ENCODE results near the gene LCP1.

Gene LCP1

DNA sequence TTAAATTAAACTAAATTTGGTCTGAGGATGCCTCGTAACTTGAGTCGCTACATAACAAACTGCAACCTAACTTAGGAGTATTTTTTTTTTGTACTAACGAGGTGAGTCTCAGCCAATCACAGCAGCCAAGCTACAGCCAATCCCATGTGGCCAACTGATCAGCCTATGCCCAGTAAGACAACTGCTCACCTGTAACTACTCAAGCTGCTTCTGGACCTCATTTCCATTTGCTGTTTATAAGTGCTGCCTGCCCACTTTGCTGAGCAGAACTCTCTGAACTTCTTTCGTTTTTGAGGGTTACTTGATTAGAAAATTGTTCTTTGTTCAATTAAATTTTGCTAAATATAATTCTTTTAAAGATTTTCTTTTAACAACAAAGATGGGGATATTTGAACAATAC lies 81.0 kb downstream of the LCP1 start:
- no peak for DNase-seq (ENCODE audit: low read depth in 2 of 2)

- DNase-seq (ENCODE audit: low read depth in 2 of 2), result no peak
Measured at GRCh38 chr13:46100191-46100815, 81.7 kb downstream of the LCP1 start.

DNA sequence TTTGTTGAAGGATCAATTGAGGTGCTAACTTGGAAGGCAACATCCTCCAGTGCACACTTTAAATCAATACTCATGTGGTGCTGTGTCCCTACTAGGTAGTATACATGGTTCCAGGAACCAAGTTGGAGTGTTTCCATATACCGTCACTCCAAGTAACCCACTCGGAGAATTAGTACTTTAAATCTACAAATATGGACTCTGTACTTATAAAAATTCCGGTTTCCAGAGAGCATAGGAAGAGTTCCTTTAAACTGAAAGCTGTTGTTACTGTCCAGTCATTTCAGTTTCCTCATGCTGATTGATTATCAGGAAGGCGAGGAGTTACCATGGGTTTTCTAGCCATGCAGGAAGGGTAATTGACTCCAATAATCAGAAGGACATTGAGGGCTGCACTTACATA lies 84.3 kb downstream of the LCP1 start:
- DNase-seq (ENCODE audit: low read depth in 2 of 2), result no peak

DNA sequence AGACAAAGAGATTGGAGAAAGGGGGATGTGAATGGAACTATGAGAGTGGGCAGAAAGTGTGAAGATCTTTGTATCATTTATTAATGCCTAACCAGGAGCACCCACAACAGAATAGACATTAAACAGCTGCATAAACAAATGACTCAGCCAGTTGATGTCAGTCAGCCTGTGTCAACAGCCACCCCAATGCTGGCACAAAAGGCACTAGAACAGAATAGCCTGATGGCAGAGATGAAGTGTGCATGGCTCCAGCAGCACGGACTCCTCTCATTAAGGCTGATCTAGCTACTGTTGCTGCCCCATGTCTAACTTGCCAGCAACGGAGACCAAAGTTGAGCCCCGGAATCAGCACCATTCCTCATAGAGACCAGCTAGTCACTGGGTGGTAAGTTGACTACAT lies 85.0 kb downstream of the LCP1 start:
- no peak for DNase-seq (ENCODE audit: low read depth in 2 of 2)

GRCh38 chr13:46094478-46094877 lies 87.5 kb downstream of the LCP1 start:
- no peak for DNase-seq (ENCODE audit: low read depth in 2 of 2)

DNA sequence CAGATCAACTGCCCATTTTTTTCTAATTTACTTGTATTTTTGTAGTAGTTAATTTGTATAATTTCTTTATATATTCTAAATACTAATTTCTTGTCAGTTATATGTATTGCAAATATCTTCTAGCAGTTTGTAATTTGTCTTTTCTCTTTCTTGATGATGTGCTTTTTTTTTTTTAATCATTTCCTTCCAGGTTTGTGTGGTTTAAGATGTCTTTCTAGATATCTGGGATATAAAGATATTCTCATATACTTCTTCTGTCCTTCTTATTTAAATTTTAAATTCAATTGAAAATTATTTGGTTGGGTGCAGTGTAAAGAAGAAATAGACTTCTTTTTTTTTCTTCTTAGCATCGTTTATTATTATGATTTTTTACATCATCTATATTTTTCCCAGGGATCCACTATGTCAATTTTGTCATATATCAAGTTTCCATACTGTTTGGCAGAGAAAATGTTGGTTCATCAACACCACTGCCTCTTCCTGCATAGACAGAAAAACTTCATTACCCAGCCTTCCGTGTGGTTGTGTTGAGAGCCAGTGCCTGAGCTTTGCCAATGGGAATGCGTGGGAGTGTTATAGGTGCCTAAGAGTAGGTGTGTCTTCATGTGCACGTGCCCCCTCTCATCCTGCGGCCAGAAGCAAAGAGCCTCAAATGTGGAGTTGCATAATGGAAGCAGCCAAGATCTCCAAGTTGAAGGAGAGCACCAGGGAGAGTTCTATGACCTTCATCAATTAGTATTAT lies 93.0 kb downstream of the LCP1 start:
- DNase-seq (ENCODE audit: low read depth in 2 of 2), result no peak

- no peak for DNase-seq (ENCODE audit: low read depth in 2 of 2)
Measured at GRCh38 chr13:46087481-46087880, 94.5 kb downstream of the LCP1 start.

DNA sequence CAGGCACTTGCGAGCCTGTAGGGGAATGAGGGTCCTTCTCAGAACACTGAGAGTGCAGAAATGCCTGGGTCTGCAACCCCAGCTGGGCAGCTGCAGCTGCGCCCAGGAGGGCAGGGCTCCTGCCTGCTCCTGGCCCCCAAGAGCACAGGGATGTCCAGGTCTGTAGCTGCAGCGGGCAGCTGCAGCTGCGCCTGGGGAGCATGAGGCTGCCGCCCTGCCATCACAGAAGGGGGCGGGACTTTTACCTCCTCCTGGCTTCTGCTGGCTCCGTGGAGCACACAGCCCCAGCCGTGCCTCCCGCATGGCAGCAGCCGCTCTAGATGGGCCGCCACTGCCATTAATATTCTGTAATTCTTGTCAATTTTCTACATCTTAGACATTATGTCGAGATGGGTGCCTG lies 95.0 kb downstream of the LCP1 start:
- no peak for DNase-seq (ENCODE audit: low read depth in 2 of 2)

- no peak for DNase-seq (ENCODE audit: low read depth in 2 of 2)
Measured at GRCh38 chr13:46086421-46086922, 95.5 kb downstream of the LCP1 start.

DNA sequence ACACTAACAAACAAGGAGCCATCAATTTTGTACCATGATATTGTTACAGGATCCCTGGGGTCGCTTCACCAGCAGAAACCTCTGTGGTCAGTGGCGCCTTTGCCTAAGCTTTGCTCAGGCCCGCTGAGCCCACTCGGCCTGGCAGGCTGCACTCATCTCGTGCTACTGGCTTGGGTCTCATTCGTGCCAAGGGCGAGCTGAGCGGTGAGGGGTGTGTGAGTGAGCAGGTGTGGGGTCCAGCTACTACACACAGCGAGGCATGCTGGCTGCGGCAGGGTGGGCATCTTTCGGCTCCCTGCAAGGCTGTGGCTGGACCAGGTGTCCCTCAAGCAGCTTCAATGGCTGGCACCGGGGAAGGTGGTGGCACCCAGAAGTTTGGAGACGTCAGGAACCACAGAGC lies 96.2 kb downstream of the LCP1 start:
- DNase-seq (ENCODE audit: low read depth in 2 of 2), result no peak

DNA sequence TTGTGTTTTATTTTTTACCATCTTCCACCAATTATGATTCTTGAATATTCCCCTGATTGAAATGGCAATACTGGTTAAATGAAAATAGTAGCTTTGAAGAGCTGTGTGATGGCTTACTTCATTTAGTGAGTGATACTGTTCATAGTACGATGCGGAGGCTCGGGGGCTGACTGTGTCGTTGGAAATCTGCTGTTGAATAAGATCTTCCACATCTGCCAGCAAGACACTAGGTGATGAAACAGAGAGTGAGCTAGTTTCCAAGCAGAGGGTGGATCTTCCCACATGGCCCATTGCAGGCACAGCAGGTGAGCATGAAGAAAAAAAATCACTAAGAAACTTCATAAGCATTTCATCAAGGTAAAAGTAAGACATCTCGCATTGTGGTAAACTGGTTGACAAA lies 99.7 kb downstream of the LCP1 start:
- DNase-seq (ENCODE audit: low read depth in 2 of 2), result no peak

DNA sequence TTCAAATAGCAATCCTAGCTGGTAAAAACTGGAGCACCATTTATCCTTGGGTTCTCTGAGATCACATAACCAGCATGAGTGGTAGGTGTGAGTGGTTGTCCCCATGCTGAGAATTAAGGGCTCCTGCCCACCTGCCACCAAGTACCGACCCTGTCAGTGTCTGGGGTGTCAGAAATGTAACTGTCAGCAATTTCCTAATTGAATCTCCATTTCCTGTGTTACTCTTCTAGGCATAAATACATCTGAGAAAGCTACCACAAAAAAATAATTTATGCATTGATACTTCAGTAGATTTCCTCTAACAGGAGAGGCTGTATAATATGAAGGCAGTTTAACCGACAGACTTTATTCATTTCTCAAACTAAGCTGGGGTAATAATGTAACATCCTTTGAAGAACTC lies 102.2 kb downstream of the LCP1 start:
- no peak for DNase-seq (ENCODE audit: low read depth in 2 of 2)

GRCh38 chr13:46077265-46077664 lies 104.7 kb downstream of the LCP1 start:
- DNase-seq (ENCODE audit: low read depth in 2 of 2), result no peak

DNA sequence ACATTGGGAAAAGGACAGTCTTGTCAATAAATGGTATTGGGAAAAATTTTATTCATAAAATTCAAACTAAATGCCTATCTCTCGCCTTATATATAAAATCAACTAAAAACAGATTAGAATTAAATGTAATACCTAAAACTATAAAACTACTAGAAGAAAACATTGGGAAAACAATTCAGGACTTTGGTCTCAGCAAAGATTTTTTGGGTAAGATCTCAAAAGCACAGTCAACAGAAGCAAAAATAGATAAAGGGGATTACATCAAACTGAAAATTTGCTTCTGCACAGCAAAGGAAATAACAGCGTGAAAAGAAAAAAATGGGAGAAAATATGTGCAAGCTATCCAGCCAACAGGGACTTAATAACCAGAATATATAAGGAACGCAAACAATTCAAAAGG lies 105.2 kb downstream of the LCP1 start:
- no peak for DNase-seq (ENCODE audit: low read depth in 2 of 2)

All from activated CD4-positive, alpha-beta T cell treated with anti-CD3 and anti-CD28 coated beads for 24 hours (primary cell).